Activated CD8-positive, alpha-beta memory T cell treated with anti-CD3 and anti-CD28 coated beads for 4 hours (primary cell): ENCODE results near the gene MAP2K2.
A peak's percentile ranks its signal among the peaks of the same experiment; 100 is the strongest.

Experiments
- DNase-seq, 2 donors: peaks; one replicate each; pipeline ENCODE4 v3.0.0-alpha.2; 2020; ENCODE audit warnings: low read depth in 2 of 2

Gene MAP2K2

DNA sequence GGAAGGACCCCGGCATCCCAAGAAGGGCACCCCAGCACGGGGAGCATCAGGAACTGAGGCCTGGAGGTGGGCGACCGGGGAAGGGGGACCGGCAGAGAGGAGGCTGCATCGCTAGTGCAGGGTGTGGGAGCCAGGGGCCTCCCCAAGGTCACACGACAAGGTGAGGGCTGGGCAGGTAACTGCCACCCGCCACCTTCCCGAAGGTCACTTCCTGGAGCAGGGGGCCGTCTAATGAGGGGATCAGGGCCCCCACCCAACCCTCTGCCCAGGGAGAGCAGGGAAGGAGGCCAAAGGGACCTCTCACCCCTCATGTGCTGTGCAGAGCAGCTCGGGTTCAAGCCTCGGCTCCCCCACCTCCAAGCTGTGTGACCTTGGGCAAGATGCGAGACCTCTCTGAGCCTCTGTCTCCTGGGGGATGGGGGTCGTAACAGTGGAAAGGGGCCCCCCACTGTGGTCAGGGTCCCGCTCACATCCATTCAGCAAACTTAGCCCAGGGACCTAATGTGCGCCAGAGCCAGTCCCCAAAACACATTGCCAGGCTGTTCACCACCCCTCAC is 63.2 kb downstream of the MAP2K2 start:
- DNase-seq = no peak

- peak; percentile 53 to 55 for DNase-seq
Measured at GRCh38 chr19:4059891-4060620, 63.9 kb downstream of the MAP2K2 start.

- no peak for DNase-seq
Measured at GRCh38 chr19:4059453-4059871, 64.5 kb downstream of the MAP2K2 start.

- no peak for DNase-seq
Measured at GRCh38 chr19:4058693-4059452, 65.0 kb downstream of the MAP2K2 start.

GRCh38 chr19:4057931-4058692 is 65.8 kb downstream of the MAP2K2 start:
- DNase-seq = peak; percentile 58 to 64

GRCh38 chr19:4055209-4055552 is 68.7 kb downstream of the MAP2K2 start:
- no peak for DNase-seq

DNA sequence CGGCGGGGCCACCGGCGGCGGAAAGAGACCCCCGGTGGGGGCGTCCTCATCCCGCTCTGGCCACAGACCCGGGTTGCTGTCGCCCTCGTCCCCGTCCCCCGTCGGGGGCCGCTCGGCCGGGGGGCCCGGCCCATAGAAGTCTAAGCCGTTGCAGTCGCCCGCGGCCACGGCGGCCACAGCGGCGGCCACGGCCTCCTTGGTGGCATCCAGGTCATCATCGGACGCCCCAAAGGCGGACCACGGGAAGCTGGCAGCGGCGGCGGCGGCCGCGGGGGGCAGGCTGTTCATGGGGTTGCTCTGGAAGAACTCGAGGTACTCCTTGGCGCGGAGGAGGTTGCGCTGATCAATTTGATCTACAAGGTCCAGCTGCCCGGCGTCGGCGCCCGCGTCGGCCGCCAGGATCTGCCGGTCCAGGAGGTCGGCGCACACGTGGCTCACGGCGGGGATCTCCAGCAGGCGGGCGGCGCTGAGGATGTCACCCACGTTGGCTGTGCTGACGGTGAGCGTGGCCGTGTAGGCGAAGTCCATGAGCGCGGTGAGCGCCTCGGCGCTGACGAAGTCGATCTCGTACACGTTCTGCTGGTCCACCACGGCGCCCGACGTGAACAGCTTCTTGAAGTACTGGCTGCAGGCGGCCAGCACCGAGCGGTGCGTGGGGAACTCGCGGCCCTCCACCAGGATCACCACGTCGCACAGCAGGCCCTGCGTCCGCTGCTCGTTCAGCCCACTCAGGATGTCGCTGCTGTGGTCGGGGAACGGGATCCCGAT is 69.3 kb downstream of the MAP2K2 start:
- no peak for DNase-seq

GRCh38 chr19:4053423-4054324 is 70.2 kb downstream of the MAP2K2 start:
- DNase-seq = no peak

- no peak for DNase-seq
Measured at GRCh38 chr19:4052993-4053422, 70.9 kb downstream of the MAP2K2 start.

DNA sequence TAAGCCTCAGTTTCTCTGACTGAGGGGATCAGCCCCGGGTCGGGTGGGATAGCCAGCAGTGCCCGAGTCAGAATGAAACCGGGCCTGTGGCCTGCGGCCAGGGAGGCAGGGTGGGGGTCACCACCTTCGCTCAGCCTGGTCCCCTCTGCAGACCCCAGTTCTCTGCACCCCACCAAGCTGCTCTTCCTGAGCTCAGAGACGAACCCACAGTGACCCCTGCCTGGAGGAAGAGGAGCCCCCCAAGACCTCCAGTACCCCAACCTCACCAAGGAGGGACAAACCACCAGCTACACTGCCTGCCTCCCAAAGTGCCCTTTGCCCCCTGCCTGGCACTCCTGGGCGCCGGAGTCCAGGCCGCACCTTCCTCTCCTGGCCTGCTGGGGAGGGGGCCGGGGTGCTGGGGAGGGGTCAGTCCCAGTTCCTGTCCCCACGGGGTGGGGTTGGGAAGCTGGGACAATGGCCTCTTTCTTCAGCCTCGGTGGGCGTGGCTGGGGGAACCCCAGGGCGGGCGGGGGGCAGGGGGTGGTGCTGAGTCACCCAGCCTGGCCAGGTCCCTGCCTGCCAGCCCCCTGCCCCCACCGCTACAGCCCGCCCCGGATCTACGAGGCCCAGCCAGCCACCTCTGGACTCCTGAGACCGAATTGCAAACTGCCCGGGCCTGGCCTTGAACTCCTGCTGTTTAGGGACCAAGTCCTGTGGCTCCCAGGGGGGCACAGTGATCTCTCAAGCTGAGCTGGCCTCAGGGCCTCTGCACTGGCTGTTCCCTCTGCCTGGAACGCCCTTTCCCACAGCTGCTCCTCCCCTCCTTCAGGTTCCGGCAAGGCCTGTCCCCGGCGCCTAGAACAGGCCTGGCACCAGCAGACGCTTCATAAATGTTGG is 71.6 kb downstream of the MAP2K2 start:
- no peak for DNase-seq

- DNase-seq = no peak
Measured at GRCh38 chr19:4051175-4052101, 72.5 kb downstream of the MAP2K2 start.

DNA sequence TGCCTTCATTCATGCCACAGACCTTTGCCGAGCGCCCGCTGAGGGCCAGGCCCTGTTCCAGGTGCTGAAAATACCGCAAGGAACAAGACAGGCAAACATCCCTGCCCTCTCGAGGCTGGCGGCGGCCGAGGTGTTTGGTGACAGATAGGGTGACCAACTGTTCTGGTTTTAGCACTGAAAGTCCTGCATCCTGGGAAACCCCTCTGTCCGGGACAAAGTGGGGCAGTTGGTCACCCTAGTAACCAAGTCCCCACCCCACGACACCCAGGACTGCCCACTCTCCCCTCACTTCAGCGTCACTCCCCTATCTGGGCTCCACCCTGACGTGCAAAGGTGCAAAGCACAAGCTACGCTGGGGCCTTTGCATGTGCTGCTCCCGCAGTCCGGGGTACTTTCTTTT is 74.5 kb downstream of the MAP2K2 start:
- no peak for DNase-seq

DNA sequence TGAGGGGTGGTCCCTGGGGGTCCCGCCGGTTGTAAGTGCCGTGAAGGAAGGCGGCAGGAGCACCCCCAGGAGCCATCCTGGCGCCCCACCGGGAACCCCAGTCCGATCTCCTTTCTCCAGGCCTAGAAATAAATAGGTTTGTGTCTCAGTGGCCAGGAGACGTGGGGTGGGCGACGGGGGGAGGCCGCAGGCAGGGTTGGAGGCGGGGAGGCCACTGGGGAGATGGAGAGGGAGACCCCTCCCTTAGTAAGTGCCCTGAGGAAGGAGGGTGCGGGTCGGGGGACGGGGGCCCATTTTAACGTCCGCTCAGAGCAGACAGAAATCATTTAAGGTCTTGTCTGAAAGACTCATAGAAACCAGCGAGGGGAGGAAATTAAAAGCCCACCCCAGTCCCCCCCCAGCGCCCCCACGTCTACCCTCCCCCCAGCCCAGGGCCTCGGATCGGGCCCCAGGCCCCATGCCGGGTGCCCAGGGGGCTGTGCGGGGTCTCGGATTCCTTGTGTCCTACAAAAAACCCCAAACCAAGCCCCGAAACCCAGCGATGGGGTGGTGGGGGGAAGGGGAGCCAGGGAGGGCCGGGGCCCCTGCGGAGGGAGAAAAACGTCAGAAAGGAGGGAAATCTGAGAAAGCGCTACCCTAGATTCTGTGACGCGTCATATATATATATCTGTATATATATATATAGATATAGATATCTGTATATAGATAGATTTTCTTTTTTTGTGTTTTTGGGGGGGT is 76.8 kb downstream of the MAP2K2 start:
- DNase-seq = no peak

GRCh38 chr19:4046362-4046691 is 77.6 kb downstream of the MAP2K2 start:
- no peak for DNase-seq

GRCh38 chr19:4045597-4046361 is 78.1 kb downstream of the MAP2K2 start:
- no peak for DNase-seq

DNA sequence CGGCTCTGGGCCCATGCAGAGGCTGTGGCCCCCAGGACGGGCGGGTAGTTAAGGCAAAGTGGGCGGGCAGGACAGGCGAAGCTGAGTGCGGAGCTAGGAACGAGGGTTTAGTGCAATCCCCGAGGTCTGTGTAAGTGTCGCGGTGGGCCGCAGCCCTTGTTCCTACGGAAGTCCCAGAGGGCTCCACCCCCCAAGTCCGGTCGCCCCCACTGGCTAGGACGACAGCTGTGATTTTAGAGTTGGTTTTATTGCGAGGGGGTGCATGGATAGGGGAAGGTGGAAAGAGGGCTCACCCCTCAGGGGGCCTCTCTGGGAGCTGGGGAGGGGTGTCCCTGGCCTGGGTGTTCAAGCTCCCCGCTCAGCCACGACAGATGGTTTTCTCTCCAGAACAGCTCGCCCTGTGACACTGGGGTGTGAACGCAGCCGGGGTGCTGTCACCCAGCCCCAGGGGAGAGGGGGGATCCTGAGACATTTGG is 78.9 kb downstream of the MAP2K2 start:
- DNase-seq = no peak
